HEK293 (cell line): ENCODE measurements around the gene PPFIA1.

ENCODE experiments used
- CTCF ChIA-PET: fragments of 350-600 bp; formaldehyde crosslinking; extraction: SDS; loops from one replicate; lab custom pipeline; 2021; ENCODE audit warnings: antibody characterized with exemption; lab: Yijun Ruan, JAX
- POLR2A ChIA-PET: fragments of 300-600 bp; formaldehyde crosslinking; extraction: SDS; loops from one replicate; lab custom pipeline; 2020; ENCODE audit warnings: antibody characterized with exemption, inconsistent platforms; lab: Yijun Ruan, JAX
- H3K27ac ChIP-seq: fragments of 200-500 bp; sonication (Bioruptor generic); 2 replicates; pipeline ENCODE4 v1.5.1; 2014; ENCODE audit warnings: low read depth, low read length, control low read depth, inconsistent platforms; ENCODE audit errors: extremely low read depth
- H3K36me3 ChIP-seq, 2 experiments: fragments of 200-500 bp in 1 of 2; sonication (Bioruptor generic) in 1 of 2; 1 replicate in 1 of 2; 2 replicates in 1 of 2; pipeline ENCODE4 v1.5.1; 2014 to 2017; ENCODE audit warnings: inconsistent platforms in 2 of 2, low read length in 2 of 2; ENCODE audit not compliant: control insufficient read depth in 2 of 2, insufficient read depth in 1 of 2
- H3K4me1 ChIP-seq: fragments of 200-500 bp; sonication (Bioruptor generic); 2 replicates; pipeline ENCODE4 v1.5.1; 2014; ENCODE audit warnings: mild to moderate bottlenecking, low read length, inconsistent platforms; ENCODE audit not compliant: control insufficient read depth, insufficient read depth
- H3K4me3 ChIP-seq: 2 replicates; pipeline ENCODE4 v1.5.1; 2011; ENCODE audit warnings: low read depth, mild to moderate bottlenecking, control low read depth, low read length, moderate library complexity
- H3K9me3 ChIP-seq: fragments of 200-500 bp; sonication (Bioruptor generic); 2 replicates; pipeline ENCODE4 v1.5.1; 2014; ENCODE audit warnings: low read depth, low read length, inconsistent platforms; ENCODE audit not compliant: control insufficient read depth, insufficient read depth
- BCL11B ChIP-seq: fragments of 450-650 bp; formaldehyde crosslinking; IDR thresholded peaks from 2 replicates; pipeline ENCODE4 v1.5.1; 2016; ENCODE audit warnings: low read depth, missing biosample characterization, missing genetic modification characterization
- KLF9 ChIP-seq: fragments of 450-650 bp; formaldehyde crosslinking; IDR thresholded peaks from 2 replicates; pipeline ENCODE4 v1.5.1; 2016; ENCODE audit warnings: missing biosample characterization, missing genetic modification characterization, low read depth
- ZNF114 ChIP-seq: fragments of 450-650 bp; formaldehyde crosslinking; IDR thresholded peaks from 2 replicates; pipeline ENCODE4 v1.5.0; 2017; ENCODE audit warnings: missing biosample characterization, missing genetic modification characterization
- ZNF157 ChIP-seq: fragments of 450-650 bp; formaldehyde crosslinking; IDR thresholded peaks from 2 replicates; pipeline ENCODE4 v1.5.1; 2016; ENCODE audit warnings: missing biosample characterization, missing genetic modification characterization
- ZNF169 ChIP-seq: fragments of 450-650 bp; formaldehyde crosslinking; IDR thresholded peaks from 2 replicates; pipeline ENCODE4 v1.5.1; 2016; ENCODE audit warnings: missing biosample characterization, missing genetic modification characterization
- ZNF2 ChIP-seq: fragments of 450-650 bp; formaldehyde crosslinking; IDR thresholded peaks from 2 replicates; pipeline ENCODE4 v1.5.1; 2016; ENCODE audit warnings: missing biosample characterization, missing genetic modification characterization
- ZNF302 ChIP-seq: fragments of 450-650 bp; formaldehyde crosslinking; IDR thresholded peaks from 2 replicates; pipeline ENCODE4 v1.5.1; 2016; ENCODE audit warnings: missing biosample characterization, missing genetic modification characterization, low read depth
- ZNF404 ChIP-seq: fragments of 450-650 bp; formaldehyde crosslinking; IDR thresholded peaks from 2 replicates; pipeline ENCODE4 v1.5.1; 2017; ENCODE audit warnings: missing biosample characterization, missing genetic modification characterization
- ZNF514 ChIP-seq: fragments of 450-650 bp; formaldehyde crosslinking; IDR thresholded peaks from 2 replicates; pipeline ENCODE4 v1.5.1; 2016; ENCODE audit warnings: missing biosample characterization, missing genetic modification characterization
- ZNF529 ChIP-seq: fragments of 450-650 bp; formaldehyde crosslinking; IDR thresholded peaks from 2 replicates; pipeline ENCODE4 v1.5.1; 2017; ENCODE audit warnings: missing genetic modification characterization, missing biosample characterization; ENCODE audit not compliant: insufficient replicate concordance
- ZNF585B ChIP-seq: fragments of 450-650 bp; formaldehyde crosslinking; IDR thresholded peaks from 2 replicates; pipeline ENCODE4 v1.5.1; 2016; ENCODE audit warnings: missing biosample characterization, missing genetic modification characterization
- ZNF600 ChIP-seq: fragments of 450-650 bp; formaldehyde crosslinking; IDR thresholded peaks from 2 replicates; pipeline ENCODE4 v1.5.1; 2016; ENCODE audit warnings: missing biosample characterization, missing genetic modification characterization
- ZNF677 ChIP-seq: fragments of 450-650 bp; IDR thresholded peaks from 2 replicates; pipeline ENCODE4 v1.5.0; 2018; ENCODE audit warnings: missing biosample characterization, mild to moderate bottlenecking, missing genetic modification characterization, moderate library complexity
- ZNF785 ChIP-seq: fragments of 450-650 bp; formaldehyde crosslinking; IDR thresholded peaks from 2 replicates; pipeline ENCODE4 v1.5.1; 2016; ENCODE audit warnings: missing biosample characterization, missing genetic modification characterization
- TF ChIP-seq, protein P1 (sequence below): fragments of 450-650 bp; formaldehyde crosslinking; IDR thresholded peaks from 2 replicates; pipeline ENCODE4 v1.5.1; 2016; ENCODE audit warnings: missing biosample characterization, missing genetic modification characterization
- TF ChIP-seq, protein P2 (sequence below): fragments of 450-650 bp; IDR thresholded peaks from 2 replicates; pipeline ENCODE4 v1.5.1; 2018; ENCODE audit warnings: missing biosample characterization, missing genetic modification characterization
- TF ChIP-seq, protein P3 (sequence below): fragments of 450-650 bp; formaldehyde crosslinking; IDR thresholded peaks from 2 replicates; pipeline ENCODE4 v1.5.1; 2016; ENCODE audit warnings: missing biosample characterization, missing genetic modification characterization
- TF ChIP-seq, protein P4 (sequence below): IDR thresholded peaks from 2 replicates; pipeline ENCODE4 v1.6.1; 2011; ENCODE audit warnings: mild to moderate bottlenecking, low read depth, low read length, borderline replicate concordance
- TF ChIP-seq, protein P5 (sequence below): sonication (generic); formaldehyde crosslinking; IDR thresholded peaks from 2 replicates; pipeline ENCODE4 v1.8.1; 2022; ENCODE audit warnings: mild to moderate bottlenecking, moderate library complexity, missing genetic modification reagents
- TF ChIP-seq, protein P6 (sequence below): fragments of 450-650 bp; formaldehyde crosslinking; IDR thresholded peaks from 2 replicates; pipeline ENCODE4 v1.5.1; 2016; ENCODE audit warnings: missing biosample characterization, missing genetic modification characterization, borderline replicate concordance

PPFIA1 gene

DNA sequence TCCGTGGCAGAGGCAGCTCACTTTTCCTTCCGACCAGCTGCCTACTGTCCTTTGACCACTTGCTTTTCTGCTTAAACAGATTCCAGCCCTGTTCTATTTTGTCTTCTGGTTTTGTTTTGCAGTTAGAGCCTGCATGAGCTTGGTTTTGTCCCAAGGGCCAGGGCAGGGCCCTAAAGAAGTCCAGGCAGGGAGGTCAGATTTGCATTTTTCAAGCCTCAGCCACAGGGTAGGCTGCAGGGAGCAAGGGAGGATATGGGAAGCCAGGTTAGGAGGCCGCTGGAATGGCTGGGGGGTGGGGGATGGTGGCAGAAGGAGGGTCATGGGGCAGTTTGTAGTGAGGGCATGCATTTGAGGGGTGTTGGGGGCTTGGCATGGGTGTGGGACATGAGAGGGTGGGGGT, 44.3 kb upstream of the PPFIA1 start:
- H3K4me1 ChIP-seq, result no peaks in the 10 kb centered on the region
- no peaks in the 10 kb centered on the region for H3K9me3 ChIP-seq
- no peaks in the 10 kb centered on the region for H3K36me3 ChIP-seq
- TF ChIP-seq ZNF529 (tag by site-specific recombination) (no peak), ZNF404 (tag by site-specific recombination) (no peak), ZNF785 (tag by site-specific recombination) (no peak), BCL11B (tag by site-specific recombination) (no peak), KLF9 (tag by site-specific recombination) (no peak), ZNF514 (no peak)
- TF ChIP-seq, protein P1, sequence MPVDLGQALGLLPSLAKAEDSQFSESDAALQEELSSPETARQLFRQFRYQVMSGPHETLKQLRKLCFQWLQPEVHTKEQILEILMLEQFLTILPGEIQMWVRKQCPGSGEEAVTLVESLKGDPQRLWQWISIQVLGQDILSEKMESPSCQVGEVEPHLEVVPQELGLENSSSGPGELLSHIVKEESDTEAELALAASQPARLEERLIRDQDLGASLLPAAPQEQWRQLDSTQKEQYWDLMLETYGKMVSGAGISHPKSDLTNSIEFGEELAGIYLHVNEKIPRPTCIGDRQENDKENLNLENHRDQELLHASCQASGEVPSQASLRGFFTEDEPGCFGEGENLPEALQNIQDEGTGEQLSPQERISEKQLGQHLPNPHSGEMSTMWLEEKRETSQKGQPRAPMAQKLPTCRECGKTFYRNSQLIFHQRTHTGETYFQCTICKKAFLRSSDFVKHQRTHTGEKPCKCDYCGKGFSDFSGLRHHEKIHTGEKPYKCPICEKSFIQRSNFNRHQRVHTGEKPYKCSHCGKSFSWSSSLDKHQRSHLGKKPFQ (tag by site-specific recombination), result no peak
- POLR2A ChIA-PET, result no interaction called here
- H3K27ac ChIP-seq, result no peak overlapping the region
- CTCF ChIA-PET, result interaction anchor here (0.6 to 0.7 kb wide), 3 partner anchors 76 to 274 kb away, joined by 3 read pairs; no protein-coding TSS in a partner anchor
- H3K4me3 ChIP-seq, result no peak overlapping the region

DNA sequence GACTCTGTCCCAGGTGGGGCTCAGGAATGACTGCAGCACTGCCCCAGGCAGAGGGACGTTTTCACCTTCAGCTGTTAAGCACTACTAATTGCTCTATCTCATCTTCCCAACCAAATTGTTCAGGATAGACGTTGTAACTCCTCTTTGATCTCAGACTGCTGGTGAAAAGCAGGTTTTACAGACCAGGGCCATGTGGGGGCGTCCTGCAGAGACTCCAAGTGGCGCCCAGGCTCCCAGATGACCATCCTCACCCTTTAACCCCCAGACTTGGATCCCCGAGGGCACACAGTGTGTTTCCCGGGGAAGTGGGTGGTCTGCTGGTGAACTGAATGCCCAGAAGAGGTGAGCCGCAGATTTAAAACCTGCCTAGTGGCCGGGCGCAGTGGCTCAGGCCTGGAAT, 43.5 kb upstream of the PPFIA1 start:
- Histone ChIP-seq H3K9me3 (no peaks in the 10 kb centered on the region), H3K36me3 (no peaks in the 10 kb centered on the region), H3K4me1 (no peaks in the 10 kb centered on the region), H3K4me3 (no peak overlapping the region), H3K27ac (no peak overlapping the region)
- POLR2A ChIA-PET, result no interaction called here
- CTCF ChIA-PET, result interaction anchor here (0.5 to 0.7 kb wide), 4 partner anchors 54 to 275 kb away, joined by 3 to 4 read pairs (median 3); no protein-coding TSS in a partner anchor
- TF ChIP-seq ZNF677 (tag by site-specific recombination) (no peak), ZNF114 (tag by site-specific recombination) (no peak), ZNF157 (tag by site-specific recombination) (no peak), ZNF2 (tag by site-specific recombination) (no peak), ZNF169 (tag by site-specific recombination) (no peak), ZNF529 (tag by site-specific recombination) (no peak), ZNF404 (tag by site-specific recombination) (no peak), ZNF585B (tag by site-specific recombination) (no peak), ZNF600 (tag by site-specific recombination) (no peak), ZNF302 (no peak)
- TF ChIP-seq, protein P2, sequence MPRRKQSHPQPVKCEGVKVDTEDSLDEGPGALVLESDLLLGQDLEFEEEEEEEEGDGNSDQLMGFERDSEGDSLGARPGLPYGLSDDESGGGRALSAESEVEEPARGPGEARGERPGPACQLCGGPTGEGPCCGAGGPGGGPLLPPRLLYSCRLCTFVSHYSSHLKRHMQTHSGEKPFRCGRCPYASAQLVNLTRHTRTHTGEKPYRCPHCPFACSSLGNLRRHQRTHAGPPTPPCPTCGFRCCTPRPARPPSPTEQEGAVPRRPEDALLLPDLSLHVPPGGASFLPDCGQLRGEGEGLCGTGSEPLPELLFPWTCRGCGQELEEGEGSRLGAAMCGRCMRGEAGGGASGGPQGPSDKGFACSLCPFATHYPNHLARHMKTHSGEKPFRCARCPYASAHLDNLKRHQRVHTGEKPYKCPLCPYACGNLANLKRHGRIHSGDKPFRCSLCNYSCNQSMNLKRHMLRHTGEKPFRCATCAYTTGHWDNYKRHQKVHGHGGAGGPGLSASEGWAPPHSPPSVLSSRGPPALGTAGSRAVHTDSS (tag by site-specific recombination), result no peak
- TF ChIP-seq, protein P3, sequence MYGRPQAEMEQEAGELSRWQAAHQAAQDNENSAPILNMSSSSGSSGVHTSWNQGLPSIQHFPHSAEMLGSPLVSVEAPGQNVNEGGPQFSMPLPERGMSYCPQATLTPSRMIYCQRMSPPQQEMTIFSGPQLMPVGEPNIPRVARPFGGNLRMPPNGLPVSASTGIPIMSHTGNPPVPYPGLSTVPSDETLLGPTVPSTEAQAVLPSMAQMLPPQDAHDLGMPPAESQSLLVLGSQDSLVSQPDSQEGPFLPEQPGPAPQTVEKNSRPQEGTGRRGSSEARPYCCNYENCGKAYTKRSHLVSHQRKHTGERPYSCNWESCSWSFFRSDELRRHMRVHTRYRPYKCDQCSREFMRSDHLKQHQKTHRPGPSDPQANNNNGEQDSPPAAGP (tag by site-specific recombination), result no peak
- TF ChIP-seq, protein P4, sequence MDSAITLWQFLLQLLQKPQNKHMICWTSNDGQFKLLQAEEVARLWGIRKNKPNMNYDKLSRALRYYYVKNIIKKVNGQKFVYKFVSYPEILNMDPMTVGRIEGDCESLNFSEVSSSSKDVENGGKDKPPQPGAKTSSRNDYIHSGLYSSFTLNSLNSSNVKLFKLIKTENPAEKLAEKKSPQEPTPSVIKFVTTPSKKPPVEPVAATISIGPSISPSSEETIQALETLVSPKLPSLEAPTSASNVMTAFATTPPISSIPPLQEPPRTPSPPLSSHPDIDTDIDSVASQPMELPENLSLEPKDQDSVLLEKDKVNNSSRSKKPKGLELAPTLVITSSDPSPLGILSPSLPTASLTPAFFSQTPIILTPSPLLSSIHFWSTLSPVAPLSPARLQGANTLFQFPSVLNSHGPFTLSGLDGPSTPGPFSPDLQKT, result no peak
- TF ChIP-seq, protein P5, sequence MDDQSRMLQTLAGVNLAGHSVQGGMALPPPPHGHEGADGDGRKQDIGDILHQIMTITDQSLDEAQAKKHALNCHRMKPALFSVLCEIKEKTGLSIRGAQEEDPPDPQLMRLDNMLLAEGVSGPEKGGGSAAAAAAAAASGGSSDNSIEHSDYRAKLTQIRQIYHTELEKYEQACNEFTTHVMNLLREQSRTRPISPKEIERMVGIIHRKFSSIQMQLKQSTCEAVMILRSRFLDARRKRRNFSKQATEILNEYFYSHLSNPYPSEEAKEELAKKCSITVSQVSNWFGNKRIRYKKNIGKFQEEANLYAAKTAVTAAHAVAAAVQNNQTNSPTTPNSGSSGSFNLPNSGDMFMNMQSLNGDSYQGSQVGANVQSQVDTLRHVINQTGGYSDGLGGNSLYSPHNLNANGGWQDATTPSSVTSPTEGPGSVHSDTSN (CRISPR knock-in tag), result no peak
- TF ChIP-seq, protein P6, sequence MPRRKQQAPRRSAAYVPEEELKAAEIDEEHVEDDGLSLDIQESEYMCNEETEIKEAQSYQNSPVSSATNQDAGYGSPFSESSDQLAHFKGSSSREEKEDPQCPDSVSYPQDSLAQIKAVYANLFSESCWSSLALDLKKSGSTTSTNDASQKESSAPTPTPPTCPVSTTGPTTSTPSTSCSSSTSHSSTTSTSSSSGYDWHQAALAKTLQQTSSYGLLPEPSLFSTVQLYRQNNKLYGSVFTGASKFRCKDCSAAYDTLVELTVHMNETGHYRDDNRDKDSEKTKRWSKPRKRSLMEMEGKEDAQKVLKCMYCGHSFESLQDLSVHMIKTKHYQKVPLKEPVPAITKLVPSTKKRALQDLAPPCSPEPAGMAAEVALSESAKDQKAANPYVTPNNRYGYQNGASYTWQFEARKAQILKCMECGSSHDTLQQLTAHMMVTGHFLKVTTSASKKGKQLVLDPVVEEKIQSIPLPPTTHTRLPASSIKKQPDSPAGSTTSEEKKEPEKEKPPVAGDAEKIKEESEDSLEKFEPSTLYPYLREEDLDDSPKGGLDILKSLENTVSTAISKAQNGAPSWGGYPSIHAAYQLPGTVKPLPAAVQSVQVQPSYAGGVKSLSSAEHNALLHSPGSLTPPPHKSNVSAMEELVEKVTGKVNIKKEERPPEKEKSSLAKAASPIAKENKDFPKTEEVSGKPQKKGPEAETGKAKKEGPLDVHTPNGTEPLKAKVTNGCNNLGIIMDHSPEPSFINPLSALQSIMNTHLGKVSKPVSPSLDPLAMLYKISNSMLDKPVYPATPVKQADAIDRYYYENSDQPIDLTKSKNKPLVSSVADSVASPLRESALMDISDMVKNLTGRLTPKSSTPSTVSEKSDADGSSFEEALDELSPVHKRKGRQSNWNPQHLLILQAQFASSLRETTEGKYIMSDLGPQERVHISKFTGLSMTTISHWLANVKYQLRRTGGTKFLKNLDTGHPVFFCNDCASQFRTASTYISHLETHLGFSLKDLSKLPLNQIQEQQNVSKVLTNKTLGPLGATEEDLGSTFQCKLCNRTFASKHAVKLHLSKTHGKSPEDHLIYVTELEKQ, result no peak
